NCI-H510A treated with DMSO at 0.1 percent for 48 hours (cell line): ENCODE data around the gene MAP2K6.
A peak's percentile ranks its signal among the peaks of the same experiment; 100 is the strongest.

ENCODE experiments used
- DNase-seq: peaks from one replicate; lab custom pipeline; 2025; lab: John Stamatoyannopoulos, UW

The MAP2K6 gene

DNA sequence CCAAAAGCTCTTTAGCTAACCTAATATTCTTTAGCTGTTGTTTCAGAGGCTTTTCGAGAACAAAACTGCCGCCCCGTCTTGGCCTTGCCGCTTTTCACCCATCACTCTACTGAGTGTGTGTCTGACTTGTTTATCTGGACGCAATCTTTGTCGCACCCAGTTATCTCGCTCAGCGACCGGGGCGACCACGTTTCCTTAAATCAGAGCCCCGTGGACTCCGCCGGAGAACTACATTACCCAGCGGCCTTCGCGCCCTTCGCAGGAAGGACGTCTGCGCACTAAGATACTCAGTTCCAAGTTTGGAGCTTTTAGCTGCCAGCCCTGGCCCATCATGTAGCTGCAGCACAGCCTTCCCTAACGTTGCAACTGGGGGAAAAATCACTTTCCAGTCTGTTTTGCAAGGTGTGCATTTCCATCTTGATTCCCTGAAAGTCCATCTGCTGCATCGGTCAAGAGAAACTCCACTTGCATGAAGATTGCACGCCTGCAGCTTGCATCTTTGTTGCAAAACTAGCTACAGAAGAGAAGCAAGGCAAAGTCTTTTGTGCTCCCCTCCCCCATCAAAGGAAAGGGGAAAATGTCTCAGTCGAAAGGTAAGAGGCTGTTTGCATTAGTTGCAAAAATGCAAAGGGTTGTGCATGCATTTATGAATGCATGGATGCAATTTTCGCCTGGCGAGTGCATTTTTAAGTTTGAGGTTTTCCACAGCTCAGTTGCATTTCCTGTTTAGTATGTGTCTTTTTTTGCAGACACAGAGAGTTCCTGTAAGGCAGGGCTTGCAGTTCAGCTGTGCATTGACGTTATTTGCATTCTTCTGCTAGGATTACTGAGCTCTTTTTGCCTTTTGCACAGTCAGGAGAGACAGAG lies at the start of gene MAP2K6:
Gene MAP2K6, plus strand, starts transcription at position 290 of the 867 bp plus-strand sequence. Its CDS starts 288 bp downstream, at position 578.
- peak; percentile 75 for DNase-seq

DNA sequence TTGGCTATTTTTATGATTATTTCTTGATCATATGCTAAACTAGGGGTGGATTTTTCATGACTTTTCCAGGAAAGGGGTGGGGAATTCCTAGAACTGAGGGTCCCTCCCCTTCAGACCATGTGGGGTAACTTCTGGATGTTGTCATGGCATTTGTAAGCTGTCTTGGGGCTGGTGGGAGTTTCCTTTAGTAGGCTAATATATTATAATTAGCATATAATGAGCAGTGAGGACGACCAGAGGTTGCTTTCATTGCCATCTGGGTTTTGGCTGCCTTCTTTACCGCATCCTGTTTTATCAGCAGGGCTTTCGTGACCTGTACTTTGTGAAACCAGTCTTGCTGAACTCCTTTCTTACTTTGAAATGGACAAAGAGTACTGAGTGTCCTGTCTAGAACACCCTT lies 47.2 kb upstream of the MAP2K6 start:
- no peak for DNase-seq

DNA sequence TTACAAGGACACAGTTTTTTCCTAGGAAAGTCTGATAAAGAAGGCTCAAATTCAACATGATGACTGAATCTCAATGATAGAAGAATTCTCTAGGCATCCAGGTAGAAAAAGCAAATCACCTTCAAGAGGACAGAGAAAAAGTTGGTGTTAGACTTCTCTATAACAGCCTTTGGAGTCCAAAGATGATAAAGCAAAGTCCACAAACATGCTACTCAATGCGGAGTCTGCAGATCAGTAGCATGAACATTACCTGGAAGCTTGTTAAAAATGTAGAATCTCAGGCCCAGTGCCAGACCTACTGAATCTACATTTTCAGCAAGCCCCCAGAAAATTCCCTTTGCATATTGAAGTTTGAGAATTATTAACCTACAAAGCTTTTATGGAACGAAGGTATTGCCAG lies 41.4 kb upstream of the MAP2K6 start:
- DNase-seq = no peak

DNA sequence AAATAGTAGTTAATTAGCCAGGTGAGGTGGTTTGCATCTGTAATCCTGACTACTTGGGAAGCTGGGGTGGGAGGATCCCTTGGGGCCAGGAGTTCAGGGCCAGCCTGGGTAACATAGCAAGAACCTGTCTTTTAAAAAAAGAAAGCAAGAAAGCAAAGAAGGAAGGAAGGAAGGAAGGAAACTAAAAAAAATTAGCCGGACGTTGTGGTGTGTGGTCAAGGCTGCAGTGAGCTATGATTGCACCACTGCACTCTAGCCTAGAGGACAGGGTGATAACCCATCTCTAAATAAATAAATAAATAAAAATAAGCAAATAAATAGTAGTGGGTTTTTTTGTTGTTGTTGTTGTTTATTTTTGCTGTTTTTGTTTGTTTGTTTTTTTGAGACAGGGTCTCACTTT lies 39.3 kb upstream of the MAP2K6 start:
- no peak for DNase-seq

DNA sequence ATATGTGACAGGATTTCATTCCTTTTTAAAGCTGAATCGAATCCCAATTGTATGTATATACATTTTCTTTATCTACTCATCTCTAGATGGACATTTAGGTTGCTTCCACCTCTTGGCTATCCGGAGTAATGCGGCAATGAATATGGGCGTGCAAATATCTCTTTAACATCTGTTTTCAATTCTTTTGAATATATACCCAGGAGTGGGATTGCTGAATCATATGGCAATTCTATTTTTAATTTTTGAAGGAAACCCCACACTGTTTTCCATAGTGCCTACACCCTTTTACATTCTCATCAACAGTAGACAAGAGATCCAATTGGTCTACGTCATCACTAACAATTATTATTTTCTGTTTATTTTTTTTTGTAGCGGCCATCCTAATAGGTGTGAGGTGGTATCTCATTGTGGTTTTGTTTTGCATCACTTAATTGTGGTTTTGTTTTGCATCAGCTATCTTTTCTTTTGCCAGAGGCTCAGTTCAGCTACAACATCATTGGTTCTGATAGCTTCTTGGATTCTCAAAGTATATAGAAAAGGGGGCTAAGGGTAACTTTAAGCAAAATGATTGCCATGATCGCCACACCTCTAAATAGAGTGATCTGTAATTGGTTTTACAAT lies 25.6 kb upstream of the MAP2K6 start:
- no peak for DNase-seq

DNA sequence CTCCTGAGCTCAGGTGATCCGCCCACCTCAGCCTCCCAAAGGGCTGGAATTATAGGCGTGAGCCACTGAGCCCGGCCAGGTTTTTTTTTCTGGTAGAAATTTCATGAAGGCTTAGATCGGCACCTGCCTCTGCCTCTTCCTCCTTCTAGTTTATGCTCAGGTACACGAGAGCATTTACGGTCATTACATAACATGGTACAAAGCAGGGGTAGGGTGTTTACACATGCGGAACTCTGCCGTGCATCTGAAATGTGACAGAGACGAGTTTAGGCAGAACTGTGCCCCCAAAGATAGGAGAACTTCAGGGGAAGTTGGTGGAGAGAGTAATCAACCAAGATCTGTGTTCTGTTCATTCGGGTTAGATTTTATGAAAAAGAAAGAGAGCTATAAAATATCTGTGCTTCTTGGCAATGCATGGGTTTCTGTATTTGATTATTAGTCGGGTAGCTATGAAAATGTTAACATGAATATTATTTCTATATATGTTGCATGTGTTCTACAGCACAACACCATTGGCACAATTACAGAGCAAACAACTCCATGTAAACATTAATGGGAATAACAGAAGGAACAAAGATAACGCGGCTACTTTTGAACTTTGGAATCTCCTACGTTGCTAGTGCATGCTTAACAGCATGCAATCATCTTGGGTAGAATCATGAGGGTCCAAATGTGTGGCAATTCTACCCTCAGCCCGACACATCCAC lies 23.5 kb upstream of the MAP2K6 start:
- DNase-seq = no peak

DNA sequence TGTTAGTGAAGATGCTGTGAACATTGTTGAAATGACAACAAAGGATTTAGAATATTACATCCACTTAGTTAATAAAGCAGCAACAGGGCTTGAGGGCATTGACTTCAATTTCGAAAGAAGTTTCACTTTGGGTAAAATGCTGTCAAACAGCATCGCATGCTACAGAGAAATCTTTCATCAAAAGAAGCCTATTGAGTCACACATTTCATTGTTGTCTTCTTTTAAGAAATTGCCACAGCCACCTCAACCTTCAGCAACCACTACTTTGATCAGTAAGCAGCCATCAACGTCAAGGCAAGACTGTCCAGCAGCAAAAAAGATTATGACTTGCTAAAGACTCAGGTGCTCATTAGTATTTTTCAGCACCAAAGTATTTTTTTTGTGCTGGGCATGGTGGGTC lies 13.2 kb upstream of the MAP2K6 start:
- DNase-seq = no peak

DNA sequence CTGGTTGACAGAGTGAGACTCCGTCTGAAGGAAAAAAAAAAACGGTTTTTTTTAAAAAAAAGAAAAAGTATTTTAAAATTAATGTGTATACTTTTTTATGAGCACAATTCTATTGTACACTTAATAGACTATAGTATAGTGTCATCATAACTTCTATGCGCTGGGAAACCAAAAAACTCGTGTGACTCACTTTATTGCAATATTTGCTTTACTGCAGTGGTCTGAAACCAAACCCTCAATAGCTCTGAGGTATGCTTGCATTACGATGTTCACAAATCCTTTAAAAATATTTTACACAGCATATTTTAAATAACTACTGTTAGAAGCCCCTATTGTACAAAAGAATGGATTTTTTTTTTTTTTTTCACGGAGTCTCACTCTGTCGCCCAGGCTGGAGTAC lies 12.4 kb upstream of the MAP2K6 start:
- DNase-seq = no peak

DNA sequence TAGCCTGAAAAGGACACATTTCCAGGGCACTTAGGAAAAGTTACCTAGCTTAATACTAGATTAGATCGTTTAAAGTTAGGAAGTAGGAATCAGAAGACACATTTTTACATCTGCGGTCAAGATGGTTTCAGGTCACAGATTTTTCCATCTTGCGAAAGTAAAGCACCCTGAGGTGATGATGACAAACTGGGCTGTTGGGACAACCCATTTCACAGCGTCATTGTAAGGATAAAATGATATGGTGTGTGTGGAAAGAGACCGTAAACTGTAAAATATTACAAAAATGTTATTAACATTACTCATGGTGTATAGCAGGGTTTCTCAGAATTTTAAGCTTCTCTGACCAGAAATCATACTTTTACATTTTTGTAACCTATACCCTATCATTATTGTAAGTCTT lies 10.1 kb upstream of the MAP2K6 start:
- DNase-seq = no peak

DNA sequence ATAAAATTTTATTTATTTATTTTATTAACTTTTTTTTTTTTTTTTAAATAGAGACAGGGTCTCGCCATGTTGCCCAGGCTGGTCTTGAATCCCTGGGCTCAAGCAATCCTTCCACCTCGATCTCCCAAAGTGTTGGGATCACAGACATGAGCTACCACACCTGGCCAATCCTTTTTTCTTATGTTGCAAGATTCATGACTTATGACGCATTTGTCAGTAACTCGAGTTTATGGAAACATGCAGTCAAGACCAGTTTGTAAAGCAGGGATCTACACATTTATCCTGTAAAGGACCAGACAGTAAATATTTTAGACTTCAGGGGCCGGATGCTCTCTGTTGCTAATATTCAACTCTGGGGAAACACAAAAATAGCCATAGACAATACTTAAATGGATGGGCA lies 9.4 kb upstream of the MAP2K6 start:
- DNase-seq = no peak

DNA sequence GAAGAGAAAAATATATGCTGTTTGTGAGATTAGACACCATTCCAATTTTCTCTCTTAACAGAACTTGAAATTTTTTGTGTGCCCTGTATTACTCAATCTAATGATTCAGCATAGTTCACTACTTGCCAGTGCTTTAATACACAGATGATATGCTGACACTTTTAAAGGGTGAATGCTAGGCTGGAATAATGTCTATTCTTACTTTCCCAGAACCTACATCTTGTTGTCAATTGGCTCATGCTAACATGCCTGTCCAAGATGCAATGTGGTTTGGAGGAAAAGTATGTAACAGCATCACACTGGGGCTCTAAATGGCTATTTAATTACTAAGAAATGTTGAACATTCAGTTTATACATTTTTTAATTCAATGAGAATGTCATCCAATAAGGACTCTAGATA lies 7.6 kb upstream of the MAP2K6 start:
- DNase-seq = no peak

DNA sequence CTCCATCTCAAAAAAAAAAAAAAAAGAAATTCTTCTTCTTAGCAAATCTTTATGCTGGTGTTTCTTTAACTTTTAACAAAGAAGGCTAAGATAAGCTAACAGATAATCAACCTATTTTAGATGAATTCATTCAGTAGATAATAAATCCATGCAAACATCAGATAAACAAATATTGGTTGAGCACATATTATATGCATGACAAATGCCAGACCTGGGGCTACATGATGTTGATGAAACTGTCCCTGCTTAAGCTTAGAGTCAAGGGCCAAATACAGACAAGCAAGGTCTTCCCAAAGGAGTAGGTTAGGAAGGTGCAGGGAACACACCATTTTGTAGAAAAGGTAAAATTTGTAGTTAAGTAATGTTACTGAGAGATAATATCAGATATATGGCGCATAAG lies 6.7 kb upstream of the MAP2K6 start:
- DNase-seq = no peak

DNA sequence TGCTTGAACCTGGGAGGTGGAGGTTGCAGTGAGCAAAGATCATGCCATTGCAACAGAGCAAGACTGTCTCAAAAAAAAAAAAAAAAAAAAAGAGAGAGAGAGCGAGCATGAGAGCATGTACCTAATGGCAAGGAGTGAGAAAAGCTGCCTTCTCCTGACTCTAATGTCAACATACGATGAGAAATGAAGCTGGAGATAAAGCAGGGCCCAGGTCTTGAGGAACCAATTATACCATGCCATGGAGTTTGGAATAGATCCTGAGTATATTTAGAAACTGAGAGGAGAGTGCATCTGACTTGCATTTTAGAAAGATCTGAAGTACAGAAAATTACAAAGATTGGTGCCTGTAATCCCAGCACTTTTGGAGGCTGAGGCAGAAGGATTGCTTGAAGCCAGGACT lies 3.8 kb upstream of the MAP2K6 start:
- no peak for DNase-seq

DNA sequence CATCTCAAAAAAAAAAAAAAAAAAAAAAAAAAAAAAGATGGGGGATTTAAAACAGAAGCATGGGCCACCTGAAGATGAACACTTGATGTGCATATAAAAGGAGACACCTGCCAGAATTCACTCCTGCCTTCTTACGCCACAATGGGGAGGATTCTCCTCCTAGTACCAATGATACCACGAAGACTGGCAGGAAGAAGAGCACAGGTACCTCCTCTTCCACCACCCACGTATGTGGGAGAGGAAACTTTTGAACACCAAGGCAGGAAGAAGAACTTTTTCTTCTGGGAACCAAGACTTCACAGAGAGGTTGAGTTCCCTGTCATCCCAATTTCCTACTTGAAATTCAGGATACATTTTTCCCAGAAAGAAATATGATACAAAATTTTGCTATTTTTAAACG lies 2.7 kb upstream of the MAP2K6 start:
- DNase-seq = no peak

DNA sequence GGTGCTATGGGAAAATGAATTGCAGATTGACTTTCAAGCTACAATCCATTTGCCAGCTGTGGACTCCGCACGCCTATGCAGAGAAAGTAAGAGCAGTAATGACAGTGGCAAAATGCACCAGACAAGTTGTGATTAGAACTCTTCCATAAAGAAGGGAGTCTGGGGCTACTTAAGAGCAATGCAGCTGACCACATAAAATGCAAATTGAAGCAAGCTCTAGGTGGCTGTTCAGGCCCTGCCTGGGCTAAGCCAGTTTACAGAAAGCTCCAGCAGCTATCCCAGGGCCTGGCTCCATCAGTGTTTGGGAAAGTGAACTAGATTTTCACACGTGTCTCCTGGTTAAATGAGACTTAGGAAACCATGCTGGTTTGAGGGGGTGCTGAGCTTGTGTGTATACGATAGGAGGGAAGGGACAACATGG lies 2.2 kb upstream of the MAP2K6 start:
- DNase-seq = no peak

DNA sequence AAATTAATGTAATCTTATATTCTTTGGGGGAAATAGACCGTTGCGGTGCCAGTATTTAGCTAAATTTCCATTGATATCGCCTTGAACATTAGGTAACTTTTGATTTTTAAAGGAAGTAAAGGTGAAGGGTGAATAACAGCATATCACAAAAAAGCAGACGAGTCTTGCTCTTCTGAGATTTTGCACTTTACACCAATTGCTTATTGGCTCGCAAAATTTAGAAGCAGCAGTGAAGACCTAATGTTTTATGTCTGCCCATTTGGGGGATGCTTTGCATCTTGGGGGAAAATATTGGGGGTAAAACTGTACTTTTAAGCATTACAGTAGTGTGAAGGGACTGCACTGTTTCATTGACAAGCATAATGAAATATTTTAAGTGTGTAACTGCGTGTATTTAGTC lies 934 bp downstream of the MAP2K6 start:
- DNase-seq = no peak

DNA sequence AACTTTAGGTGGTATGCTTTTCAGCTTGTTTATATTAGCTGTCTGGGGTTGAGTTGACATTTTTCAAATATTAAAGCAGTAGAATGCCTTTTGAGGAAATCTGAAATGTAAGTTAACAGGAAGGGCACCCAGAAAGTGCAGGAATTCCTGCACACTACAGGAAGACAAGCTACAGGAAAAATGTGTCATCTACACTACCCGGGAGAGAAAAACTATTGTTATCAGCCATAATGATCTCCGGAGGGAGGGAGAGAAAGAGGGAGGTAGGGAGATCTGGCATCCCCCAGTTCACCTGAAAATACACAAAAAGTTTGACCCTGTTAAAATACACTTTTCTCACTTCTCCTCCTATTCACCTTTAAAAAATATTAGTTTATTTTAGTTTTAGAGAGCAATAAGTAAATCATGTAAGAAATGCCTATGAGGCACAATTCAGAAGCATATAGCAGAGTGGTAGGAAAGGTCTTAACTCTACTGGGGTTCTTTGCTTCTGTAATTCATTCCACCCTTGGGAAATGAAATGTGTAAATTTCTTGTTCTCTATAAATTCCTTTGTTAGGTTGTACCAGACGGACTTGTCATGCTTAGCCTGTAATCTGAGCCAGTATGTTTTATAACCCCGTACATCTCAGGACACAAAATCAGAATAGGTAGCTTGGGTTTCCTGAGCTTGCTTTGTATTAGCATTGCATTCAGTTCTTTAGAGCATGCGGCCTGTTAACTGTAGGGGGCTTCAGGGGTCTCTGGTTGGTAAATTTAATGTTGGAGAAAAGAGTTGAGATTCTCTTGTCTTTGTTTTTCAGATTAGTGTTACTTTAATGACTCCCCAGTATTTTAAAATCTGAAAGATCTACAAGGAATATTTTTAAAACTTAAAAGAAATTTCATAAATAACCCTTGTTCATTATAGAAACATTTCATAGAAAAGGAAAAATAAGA lies 3.3 kb downstream of the MAP2K6 start:
- DNase-seq = no peak

DNA sequence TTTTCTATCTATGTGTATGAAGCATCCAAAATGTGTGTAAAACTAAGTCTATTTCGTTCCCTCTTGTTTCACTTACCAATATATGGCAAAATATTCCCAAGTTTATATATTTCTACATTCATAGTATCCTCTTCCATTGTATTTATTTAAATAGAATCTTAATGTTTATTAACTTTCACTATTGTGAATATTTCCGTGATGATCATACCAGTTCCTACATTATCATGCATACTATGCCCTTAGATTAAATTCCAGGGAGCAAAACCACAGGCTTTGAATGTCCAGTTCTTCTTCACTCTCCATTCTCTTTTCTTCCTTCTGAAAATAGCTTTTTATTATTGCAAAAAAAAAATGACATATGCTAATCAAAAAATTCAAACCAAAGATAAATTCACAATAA lies 4.0 kb downstream of the MAP2K6 start:
- DNase-seq = no peak

DNA sequence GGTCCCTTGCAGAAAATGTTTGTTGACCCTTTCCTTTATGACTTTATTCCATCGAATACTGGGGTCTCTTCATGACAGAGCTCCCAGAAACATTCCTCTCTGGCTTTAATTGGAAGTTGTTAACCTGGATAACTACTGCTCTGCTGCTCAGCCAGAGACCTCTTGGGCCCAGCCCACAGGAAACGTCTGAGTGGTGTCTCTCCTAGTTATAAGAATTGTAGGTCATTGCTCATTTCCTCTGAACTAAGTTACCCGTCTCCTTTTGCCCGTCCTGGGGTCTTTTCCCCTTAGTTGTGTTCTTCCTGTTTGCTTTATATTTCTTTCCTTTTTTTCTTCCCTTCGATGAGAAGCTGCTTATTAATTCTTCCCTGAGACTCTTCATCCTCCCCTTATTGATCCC lies 9.0 kb downstream of the MAP2K6 start:
- no peak for DNase-seq

DNA sequence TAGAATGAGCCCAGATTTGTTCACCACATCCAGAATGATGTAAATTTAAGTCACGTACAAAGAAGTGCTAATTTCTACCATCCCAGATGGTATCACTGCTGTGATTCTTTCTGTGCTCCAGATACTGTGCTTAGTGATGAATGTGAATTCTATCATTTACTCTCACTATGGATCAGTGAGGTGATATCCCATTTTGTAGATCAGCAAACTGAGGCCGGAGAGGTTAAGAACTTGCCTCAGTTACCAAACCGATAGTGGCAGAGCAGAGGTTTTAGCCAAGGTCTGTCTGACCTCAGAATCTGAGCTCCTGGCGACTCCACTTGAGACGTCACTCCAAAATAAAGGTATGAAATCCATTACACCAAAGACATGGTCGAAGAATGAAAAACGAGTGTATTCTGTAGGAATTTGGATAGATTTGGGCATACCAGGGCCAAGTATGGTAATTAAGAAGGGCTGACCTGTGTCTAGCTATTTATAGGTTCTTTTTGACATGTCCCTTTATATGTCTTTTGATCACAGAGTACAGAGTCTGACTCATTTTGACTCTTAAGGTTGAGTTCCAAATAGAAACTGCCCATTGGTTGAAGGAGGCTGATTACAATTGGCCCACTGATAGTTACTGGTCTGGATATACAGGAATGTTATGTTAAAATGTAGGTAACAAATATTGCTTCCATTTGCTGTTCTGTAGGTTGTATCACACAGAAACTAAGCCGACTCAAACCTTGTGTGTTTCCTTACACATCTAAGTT lies 10.0 kb downstream of the MAP2K6 start:
- DNase-seq = no peak

DNA sequence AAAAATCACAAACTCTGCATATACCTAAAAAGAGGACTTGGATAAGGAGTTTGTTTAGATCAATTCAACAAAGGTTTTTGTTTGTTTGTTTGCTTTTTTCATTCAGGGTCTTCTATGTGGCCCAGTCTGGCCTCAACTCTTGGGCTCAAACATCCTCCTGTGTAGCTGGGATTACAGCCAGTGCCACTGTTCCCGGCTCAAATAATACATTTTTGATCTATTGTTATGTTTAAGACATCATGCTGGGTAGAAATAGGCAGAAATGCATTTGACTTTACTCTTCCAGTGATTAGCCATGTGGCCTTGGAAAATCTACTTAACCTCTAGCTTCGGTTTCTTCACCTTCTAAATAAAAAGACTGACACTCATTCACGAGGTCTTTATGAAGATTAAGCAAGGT lies 11.5 kb downstream of the MAP2K6 start:
- no peak for DNase-seq
